HCEC 1CT (cell line): ENCODE data around the gene THUMPD1.
"Not testable (repeated sequence)": the region's sequence is repeated elsewhere in the genome, so short reads cannot be mapped to it uniquely, and the experiment has no call there.

Experiments used
- DNase-seq: peaks from one replicate; pipeline ENCODE4 v3.0.0-alpha.2; 2017

The THUMPD1 gene, protein sequence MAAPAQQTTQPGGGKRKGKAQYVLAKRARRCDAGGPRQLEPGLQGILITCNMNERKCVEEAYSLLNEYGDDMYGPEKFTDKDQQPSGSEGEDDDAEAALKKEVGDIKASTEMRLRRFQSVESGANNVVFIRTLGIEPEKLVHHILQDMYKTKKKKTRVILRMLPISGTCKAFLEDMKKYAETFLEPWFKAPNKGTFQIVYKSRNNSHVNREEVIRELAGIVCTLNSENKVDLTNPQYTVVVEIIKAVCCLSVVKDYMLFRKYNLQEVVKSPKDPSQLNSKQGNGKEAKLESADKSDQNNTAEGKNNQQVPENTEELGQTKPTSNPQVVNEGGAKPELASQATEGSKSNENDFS

DNA sequence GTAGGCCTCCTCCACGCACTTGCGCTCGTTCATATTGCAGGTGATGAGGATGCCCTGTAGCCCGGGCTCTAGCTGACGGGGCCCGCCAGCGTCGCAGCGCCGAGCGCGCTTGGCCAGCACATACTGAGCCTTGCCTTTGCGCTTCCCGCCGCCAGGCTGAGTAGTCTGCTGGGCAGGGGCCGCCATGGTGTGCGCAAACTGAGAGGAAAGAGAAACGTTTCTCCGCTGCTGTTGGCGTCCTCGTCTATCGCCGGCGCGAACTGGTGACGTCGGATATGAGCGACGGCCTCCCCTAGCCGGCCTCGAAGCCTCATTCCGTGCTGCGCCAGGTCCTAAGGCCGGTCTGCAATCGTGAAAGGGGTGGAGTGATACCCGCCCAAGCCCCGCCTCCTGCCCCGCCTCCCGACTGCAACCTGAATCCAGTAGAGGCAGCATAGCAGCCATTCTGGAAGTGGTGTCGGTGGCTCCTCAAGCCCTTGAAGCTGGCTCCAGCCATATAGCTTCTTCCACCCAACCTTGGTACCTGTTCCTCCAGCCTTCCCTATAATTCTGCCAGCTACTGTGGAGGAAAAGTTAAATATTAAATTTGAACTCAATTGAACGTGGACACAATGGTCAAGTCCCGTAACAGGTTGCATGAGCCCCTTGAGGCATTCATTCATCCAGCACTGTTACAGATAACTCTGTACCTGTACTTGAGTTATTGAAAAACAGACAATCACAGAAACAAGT is at the start of gene THUMPD1:
TSS of gene THUMPD1 (minus strand) at position 265 of the 732 bp plus-strand sequence. CDS start at position 186, 79 bp downstream.
- peak; percentile 94 for DNase-seq

DNA sequence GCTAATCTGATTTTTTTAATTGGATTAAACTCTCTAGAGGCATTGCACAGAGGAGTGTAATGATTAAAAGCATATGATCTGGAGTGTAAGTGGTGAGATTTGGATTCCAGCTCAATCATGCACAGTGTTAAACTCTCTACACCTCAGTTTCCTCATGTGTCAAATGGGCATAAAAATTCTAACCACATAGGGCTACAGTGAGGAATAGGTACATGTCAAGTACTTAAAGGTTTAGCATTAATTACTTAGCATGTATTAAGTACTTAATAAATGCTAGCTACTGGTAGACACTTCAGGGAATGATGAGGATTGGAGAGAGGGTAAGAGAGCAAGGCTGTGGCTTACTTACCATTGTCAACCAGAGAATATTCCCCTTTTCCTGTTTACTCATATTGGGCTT is 47.5 kb upstream of the THUMPD1 start:
- DNase-seq: no peak

DNA sequence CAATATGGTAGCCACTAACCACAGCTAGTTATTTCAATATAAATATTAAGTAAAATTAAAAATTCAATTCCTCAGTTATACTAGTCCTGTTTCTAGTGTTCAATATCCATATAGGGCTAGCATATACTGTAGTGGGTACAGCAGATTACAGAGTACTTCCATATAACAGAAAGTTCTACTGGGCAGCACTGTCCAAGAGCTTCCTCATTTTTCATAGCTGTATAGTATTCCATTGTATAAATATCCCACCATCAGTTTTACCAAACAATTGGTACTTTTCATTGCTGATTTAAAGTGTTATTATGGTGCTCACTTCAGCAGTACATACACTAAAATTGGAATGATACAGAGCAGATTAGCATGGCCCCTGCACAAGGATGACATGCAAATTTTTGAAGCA is 42.6 kb upstream of the THUMPD1 start:
- DNase-seq: no peak

DNA sequence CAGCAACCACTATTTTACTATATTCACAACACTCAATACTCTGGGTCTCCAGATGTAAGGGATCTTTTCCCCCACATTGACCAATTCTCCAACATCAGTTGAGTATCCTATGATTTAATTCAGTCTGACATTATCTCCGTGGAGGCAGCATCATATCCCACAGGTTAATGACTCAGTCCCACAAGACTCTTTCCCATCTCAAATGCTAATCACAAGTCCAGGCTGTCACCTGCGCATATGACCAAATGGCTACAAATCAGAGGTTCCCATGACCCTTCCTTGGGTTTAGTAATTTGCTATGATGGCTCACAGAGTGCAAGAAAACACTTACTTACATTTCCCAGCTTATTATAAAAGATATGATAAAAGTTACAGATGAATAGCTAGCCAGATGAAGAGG is 40.9 kb upstream of the THUMPD1 start:
- no peak for DNase-seq

DNA sequence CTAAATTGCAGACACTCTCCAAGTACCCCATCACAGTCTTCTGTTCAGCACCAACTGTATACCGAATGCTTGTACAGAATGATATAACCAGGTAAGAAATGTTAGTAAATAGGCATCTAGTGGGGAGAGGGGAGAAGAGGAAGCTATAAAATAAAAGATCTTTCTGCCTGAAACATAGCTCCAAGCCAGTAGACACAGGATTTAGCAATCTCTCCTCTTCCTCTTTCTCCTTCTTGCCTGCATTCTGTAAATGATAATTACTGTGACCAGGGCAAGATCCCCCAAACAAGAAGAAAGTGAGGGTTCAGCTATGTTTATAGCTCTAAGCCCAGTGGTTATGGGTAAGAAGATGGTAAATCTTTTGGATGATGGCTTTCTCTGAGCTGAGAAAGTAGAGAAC is 40.1 kb upstream of the THUMPD1 start:
- DNase-seq: no peak

DNA sequence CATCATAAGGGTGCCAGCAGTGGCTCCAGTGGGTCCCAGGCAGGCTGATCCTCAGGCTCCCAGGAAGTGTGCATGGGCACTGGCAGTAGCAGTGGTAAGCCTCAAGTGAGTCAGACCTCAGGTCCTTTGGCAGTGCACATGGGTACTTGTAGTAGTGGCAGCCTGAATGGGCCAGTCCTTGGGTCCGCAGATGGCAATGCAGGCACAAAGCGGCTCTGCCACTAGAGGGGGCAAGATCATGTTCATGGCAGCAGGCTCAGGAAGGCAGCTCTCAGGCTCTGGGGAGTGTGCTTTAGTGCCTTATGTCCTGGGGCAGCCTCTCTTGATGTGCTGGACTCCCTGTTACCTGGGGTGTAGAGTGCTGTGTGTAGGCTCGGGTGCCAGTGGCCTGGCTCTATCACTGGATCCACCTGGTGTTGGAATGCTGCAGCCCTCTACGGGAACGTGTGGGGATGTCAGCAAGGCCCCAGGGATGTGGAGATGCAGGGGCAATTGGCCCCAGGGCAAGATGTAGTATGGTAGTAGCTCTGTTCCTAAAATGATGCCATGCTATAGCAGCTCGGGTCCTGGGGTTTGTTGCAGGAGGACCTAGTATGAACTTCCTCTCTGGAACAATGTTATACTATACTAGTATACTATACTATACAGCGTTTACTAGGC is 33.2 kb upstream of the THUMPD1 start:
- DNase-seq: peak; percentile 64

DNA sequence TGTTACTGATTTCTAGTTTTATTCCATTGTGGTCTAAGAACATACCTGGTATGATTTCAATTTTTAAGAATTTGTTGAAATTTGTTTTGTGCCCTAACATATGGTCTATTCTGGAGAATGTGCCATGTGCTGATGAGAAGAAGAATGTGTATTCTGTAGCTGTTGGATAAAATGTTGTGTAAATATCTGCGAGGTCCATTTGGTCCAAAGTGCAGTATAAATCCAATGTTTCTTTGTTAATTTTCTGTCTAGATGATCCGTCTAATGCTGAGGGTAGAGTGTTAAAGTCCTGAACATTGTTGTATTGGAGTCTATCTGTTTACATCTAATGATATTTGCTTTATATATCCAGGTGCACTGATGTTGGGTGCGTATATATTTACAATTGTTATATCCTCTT is 32.1 kb upstream of the THUMPD1 start:
- no peak for DNase-seq

DNA sequence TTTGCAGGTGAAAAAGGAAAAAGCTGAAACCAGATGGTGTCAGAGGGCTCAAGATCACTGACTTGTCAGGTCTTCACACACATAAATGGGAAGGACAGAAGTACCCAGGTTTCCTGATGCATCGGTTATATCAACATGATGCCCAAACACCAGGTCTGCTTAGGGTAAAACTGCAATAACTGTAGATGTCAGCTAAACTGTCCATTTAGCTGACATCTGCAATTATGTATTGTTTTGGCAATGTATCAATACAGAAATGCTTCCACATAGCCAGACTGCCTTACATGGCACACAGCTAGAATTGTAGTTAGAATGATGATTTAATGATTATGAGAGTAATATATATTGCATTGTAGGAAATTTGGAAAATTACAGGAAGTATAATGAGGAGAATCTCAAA is 27.2 kb upstream of the THUMPD1 start:
- DNase-seq: no peak

DNA sequence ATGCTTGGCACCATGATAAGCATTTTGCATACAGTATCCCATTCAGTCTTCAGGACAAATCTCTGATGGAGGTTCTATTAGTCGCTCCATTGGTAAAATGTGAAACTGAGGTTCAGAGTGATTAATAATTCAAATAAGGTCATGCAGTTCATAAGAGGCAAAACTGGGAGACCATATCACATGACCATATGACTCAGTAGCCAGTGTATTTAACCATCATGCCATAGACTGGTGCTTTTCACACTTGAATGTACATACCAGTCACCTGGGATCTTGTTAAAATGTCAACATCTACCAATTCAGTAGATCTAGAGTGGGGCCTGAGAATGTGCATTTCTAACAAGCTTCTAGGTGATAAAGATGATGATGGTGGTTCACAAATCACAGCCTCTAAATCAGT is 26.5 kb upstream of the THUMPD1 start:
- no peak for DNase-seq

DNA sequence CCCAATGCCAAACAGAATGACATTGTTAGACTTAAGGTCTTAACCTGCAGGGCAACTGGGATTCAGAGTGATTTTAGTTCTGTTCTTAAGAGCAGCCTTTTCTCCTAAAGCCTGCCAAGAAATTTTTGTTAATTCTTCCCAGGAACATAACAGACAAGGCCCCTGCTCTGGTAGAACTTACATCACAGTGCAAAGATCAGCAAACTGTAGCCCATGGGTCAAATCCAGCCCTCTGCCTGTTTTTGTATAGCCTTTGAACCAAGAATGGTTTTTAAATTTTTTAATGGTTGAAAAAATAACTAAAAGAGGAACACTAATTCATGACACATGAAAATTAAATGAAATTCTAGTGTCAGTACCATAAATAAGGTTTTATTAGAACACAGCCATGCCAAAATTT is 26.0 kb upstream of the THUMPD1 start:
- no peak for DNase-seq

DNA sequence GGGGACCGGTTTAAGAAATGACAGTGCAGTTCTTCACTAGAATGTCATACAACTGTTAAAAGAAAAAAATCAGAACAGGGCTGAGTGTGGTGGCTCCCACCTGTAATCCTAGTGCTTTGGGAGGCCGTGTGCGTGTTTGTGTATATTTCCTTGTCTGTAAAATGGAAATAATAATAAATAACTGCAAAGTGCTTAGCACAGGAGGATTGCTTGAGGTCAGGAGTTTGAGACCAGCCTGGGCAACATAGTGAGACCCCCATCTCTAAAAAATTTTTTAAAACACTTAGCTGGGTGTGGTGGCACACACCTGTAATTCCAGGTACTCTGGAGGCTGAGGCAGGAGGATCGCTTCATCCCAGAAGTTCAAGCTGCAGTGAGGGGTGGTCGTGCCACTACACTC is 24.7 kb upstream of the THUMPD1 start:
- DNase-seq: no peak

DNA sequence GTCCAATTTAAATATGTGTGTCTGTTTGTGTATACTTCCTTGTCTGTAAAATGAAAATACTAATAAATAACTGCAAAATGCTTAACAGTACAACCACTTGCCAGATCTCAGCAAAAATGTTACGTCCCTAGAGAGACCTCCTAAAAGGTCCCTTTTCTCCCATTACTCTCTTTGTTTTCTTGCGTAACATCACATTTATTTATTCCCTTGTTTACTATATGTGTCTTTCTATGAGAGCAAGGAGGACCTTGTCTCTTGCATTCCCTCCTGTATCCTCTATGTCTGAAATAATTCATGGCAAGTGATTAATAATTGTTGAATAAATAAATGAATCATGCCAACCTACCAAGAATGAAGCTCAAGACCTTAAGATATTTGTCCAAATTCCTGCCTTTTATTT is 24.1 kb upstream of the THUMPD1 start:
- no peak for DNase-seq

DNA sequence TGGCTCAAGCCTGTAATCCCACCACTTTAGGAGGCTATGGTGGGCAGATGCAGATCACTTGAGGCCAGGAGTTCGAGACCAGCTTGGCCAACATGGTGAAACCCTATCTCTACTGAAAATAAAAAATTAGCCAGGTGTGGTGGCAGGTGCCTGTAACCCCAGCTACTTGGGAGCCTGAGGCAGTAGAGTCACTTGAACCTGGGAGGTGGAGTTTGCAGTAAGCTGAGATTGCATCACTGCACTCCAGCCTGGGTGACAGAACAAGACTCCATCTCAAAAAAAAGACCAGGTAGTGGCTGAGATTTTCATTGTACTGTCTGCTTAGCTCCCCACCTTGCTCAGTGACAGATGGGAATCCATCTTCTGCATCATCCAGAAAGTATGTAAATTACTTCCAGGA is 22.8 kb upstream of the THUMPD1 start:
- DNase-seq: not testable (repeated sequence)

DNA sequence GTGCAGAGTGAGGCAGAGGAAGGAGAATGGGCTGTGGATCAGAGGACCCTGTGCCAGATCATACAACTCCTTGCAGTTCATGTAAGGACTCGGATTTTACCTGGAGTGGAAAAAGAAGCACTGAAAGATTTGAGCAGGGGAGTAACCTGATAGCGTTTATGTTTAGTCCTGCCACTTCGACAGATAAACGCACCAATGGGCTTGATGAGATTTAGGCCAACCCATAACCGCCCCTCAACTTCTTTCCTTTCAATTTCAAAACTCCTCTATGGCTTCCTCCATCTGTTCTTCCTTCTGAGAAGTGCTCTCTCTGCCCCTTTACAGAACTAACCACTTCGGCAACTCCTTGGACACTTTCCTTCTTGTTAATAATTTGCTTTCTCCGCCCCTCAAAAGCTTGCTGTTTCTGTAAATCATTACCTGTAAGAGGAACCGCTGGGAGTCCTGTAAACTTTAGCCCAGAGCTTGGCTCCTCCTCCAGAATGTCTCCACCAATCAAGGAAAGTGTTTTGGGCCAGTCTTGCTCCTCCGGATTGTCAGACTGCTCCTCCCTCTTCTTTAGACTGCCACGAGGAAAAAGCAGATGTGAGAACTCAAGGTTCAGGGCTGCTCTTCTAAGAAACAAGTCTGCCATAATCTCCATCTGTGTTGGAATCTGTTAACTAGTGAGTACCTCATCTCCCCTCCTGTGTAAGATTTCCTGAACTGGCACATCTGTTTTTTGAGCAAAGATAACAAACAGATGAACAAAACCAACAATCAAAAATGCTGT is 22.0 kb upstream of the THUMPD1 start, which contains the start of gene ACSM3:
TSS of gene ACSM3 (plus strand) at position 554 of the 772 bp plus-strand sequence. CDS start 6,021 bp downstream, outside the sequence.
- peak; percentile 75 for DNase-seq

DNA sequence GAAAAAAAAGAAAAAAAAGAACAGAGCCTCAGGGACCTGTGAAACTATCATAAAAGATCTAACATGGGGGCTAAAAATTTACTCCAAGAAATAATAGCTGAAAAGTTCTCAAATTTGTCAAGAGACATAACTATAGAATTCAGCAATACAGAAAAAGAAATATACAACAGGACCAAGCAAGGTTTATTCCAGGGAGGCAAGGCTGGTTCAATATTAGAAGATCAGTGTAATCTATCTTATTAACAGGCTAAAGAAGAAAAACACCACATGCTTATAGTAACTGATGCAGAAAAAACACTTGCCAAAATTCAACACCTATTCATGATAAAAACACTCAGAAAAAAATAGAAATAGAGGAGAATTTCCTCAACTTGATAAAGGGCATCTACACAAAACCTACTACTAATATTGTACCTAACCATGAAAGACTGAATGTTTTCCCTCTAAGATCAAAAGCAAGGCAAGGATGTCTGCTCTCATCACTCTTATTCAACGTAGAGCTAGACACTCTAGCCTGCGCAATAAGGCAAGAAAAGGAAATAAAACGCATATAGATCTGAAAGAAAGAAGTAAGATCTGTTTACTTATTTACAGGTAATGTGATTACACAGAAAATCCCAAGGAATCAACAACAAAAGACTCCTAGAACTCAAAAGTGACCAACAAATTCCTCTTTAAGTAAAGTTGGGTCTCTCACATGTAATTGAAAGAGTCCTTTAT is 20.9 kb upstream of the THUMPD1 start:
- no peak for DNase-seq

DNA sequence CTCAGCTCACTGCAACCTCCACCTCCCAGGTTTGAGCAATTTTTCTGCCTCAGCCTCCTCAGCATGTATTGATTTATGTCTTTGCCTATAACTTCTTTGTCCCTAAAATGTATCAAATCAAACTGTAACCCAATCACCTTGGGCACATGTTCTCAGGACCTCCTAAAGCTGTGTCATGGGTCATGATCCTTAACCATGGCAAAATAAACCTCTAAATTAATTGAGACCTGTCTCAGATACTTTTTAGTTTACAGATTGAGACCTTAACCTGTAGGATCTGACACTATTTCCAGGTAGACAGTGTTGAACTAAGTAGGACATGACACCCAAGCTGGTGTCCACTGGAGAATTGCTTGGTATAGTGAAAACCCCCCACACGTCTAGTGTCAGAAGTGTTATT is 19.6 kb upstream of the THUMPD1 start:
- DNase-seq: no peak

DNA sequence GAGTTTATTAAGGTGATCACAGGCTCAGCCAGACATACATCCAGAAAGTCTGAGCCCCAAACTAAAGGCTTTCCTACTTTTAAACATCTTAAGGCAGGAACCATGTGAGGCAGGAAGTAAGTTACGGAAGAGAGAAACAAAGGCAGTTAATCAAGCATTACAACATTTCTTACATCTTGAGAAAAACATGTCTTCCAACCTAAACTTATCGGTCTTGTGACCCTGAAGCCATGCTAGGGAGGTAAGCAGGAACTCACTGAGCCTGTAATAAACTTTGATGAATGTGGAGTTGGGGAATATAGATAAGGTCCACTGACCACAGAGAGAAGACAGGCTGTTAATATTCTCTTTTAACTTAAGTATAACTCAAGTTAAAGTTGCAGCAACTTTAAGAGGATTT is 18.7 kb upstream of the THUMPD1 start:
- no peak for DNase-seq

DNA sequence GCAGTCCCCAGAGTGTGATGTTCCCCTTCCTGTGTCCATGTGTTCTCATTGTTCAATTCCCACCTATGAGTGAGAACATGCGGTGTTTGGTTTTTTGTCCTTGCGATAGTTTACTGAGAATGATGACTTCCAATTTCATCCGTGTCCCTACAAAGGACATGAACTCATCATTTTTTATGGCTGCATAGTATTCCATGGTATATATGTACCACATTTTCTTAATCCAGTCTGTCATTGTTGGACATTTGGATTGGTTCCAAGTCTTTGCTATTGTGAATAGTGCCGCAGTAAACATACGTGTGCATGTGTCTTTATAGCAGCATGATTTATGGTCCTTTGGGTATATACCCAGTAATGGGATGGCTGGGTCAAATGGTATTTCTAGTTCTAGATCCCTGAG is 14.2 kb upstream of the THUMPD1 start:
- not testable (repeated sequence) for DNase-seq

DNA sequence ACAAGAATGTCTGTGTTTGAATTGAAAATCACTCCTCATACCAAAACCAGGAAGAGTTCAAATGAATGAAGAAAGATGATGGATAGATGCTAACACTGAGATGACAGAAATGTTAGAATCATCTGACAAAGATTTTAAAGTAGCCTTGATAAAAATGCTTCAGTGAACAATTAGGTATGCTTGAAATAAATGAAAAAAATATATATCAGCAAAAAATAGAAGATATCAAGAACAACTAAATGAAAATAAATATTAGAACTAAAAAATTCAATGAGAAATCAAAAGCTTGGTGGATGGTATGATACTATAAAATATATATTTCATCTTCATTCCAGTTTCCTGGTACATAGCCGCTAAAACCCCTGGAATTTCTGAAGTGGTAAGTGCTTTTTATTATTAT is 13.6 kb upstream of the THUMPD1 start:
- no peak for DNase-seq

DNA sequence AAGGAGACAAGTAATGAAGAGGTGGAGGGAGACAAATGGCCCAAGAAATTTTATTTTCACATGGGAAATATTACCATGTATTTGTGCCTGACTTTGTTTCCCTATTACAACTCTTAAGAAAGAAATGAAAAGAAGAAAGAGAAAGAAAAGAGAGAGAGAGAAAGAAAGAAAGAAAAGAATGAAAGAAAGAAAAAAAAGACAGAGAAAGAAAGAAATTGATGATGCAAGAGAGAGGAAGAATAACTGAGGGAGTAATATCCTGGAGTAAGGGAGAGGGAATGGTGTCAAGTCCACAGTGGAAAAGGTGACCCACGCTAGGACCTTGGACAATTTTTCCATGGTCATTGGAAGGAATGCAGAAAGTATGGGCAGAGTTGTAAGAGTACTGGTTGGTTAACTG is 12.1 kb upstream of the THUMPD1 start:
- no peak for DNase-seq

DNA sequence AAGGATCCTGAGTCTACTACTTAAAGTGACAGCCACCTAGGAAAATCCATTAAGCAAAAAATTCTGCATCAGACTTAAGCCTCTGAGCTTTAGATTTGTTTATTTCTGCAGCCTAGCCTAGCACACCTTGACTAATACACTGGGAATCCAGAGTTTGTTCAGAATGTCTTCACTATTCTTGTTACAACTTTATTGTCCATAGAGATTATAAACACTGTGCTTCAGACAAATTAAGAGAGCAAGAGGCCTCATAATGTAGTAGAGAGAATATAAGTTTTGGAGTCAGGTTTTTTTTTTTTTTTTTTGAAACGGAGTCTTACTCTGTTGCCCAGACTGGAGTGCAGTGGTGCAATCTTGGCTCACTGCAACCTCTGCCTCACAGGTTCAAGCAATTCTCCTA is 8.9 kb upstream of the THUMPD1 start:
- no peak for DNase-seq

DNA sequence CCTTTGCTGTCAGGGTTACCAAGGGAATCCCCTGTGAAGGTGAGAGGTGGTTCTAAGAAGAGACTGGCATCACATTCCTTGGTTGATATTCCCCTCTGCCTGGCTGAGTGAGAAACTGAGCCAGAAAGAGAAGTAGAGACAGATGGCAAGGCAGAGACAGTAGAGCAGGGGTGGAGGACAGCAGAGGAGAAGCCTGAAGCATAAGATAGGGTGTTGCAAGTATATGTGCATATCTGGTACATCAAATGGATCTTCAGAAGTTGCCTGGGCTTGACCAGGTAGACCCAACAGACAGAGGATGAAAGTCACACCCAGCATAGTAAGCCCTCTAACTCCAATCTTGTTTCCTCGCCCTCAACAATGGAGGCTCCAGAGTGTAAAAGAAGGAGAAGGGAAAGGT is 7.9 kb upstream of the THUMPD1 start:
- DNase-seq: no peak
